Activated CD4-positive, alpha-beta memory T cell treated with anti-CD3 and anti-CD28 coated beads for 36 hours (primary cell): Measurements from ENCODE around the gene KATNB1. TPM values are rescaled to one million over a fixed set of nuclear protein-coding genes. Genes with fewer than 3 reads are reported as not detected.
"Not testable (repeated sequence)": the region's sequence is repeated elsewhere in the genome, so short reads cannot be mapped to it uniquely, and the experiment has no call there.

ENCODE experiments used
- CTCF ChIA-PET: fragments of 350-600 bp; sonication (Branson Sonifier 250); formaldehyde crosslinking; loops from one replicate; lab custom pipeline; 2021; ENCODE audit warnings: antibody characterized with exemption, inconsistent platforms; lab: Charles Lee
- POLR2A ChIA-PET: fragments of 350-600 bp; sonication (Branson Sonifier 250); formaldehyde crosslinking; loops from one replicate; lab custom pipeline; 2021; ENCODE audit warnings: antibody characterized with exemption; lab: Charles Lee
- DNase-seq: peaks from one replicate; pipeline ENCODE4 v3.0.0-alpha.2; 2020
- H3K27ac Mint-ChIP-seq: one replicate; pipeline ENCODE4 v1.8.0; 2021; ENCODE audit warnings: mixed read lengths
- H3K27me3 Mint-ChIP-seq: one replicate; pipeline ENCODE4 v1.8.0; 2021; ENCODE audit warnings: mixed read lengths
- H3K36me3 Mint-ChIP-seq: one replicate; pipeline ENCODE4 v1.8.0; 2021; ENCODE audit warnings: mixed read lengths
- H3K4me1 Mint-ChIP-seq: one replicate; pipeline ENCODE4 v1.8.0; 2021; ENCODE audit warnings: low read depth, mixed read lengths
- H3K4me3 Mint-ChIP-seq: one replicate; pipeline ENCODE4 v1.8.0; 2021; ENCODE audit warnings: mild to moderate bottlenecking, mixed read lengths
- H3K9me3 Mint-ChIP-seq: one replicate; pipeline ENCODE4 v1.8.0; 2021; ENCODE audit warnings: mixed read lengths
- intact Hi-C: fragments of 100-400 bp; cut with micrococcal nuclease; formaldehyde crosslinking; loops from one replicate; pipeline ENCODE4 v1.15.1; 2023
- total RNA-seq, 2 experiments: library from RNA; stranded (reverse); gene quantifications; one replicate each; pipeline ENCODE4 v1.2.3, GENCODE V29; 2021

The KATNB1 gene
- total RNA-seq, 2 experiments from 2014 or later = 30.6 to 31.6 TPM

- Mint-ChIP-seq H3K9me3 (no peaks in the 10 kb centered on the region), H3K27ac (no peak overlapping the region), H3K36me3 (no peaks in the 10 kb centered on the region), H3K27me3 (no peaks in the 10 kb centered on the region), H3K4me1 (no peaks in the 10 kb centered on the region), H3K4me3 (no peak overlapping the region)
- ChIA-PET CTCF (no interaction called here), POLR2A (no interaction called here)
- intact Hi-C loops = no loop called here
- no peak for DNase-seq
Measured at GRCh38 chr16:57785924-57786323, 50.4 kb downstream of the KATNB1 start.

- Mint-ChIP-seq H3K36me3 (no peaks in the 10 kb centered on the region), H3K9me3 (no peaks in the 10 kb centered on the region), H3K27ac (no peak overlapping the region), H3K27me3 (no peaks in the 10 kb centered on the region), H3K4me1 (no peaks in the 10 kb centered on the region), H3K4me3 (no peak overlapping the region)
- ChIA-PET POLR2A (no interaction called here), CTCF (no interaction called here)
- intact Hi-C loops = no loop called here
- no peak for DNase-seq
Measured at GRCh38 chr16:57786632-57787518, 51.3 kb downstream of the KATNB1 start.

- Mint-ChIP-seq H3K36me3 (no peaks in the 10 kb centered on the region), H3K4me1 (no peaks in the 10 kb centered on the region), H3K9me3 (no peaks in the 10 kb centered on the region), H3K4me3 (no peak overlapping the region), H3K27me3 (no peaks in the 10 kb centered on the region), H3K27ac (no peak overlapping the region)
- POLR2A ChIA-PET = no interaction called here
- intact Hi-C loops = no loop called here
- CTCF ChIA-PET = no interaction called here
- DNase-seq = no peak
Measured at GRCh38 chr16:57787519-57787905, 51.9 kb downstream of the KATNB1 start.

- Mint-ChIP-seq H3K9me3 (no peaks in the 10 kb centered on the region), H3K27ac (no peak overlapping the region), H3K27me3 (no peaks in the 10 kb centered on the region), H3K4me3 (no peak overlapping the region), H3K4me1 (no peaks in the 10 kb centered on the region), H3K36me3 (no peaks in the 10 kb centered on the region)
- intact Hi-C loops = no loop called here
- ChIA-PET POLR2A (no interaction called here), CTCF (no interaction called here)
- no peak for DNase-seq
Measured at GRCh38 chr16:57788252-57788841, 52.8 kb downstream of the KATNB1 start.

- CTCF ChIA-PET = no interaction called here
- H3K9me3 Mint-ChIP-seq = no peaks in the 10 kb centered on the region
- POLR2A ChIA-PET = no interaction called here
- H3K4me3 Mint-ChIP-seq = no peak overlapping the region
- H3K27me3 Mint-ChIP-seq = no peaks in the 10 kb centered on the region
- H3K27ac Mint-ChIP-seq = no peak overlapping the region
- intact Hi-C loops = no loop called here
- H3K36me3 Mint-ChIP-seq = no peaks in the 10 kb centered on the region
- no peaks in the 10 kb centered on the region for H3K4me1 Mint-ChIP-seq
- no peak for DNase-seq
Measured at GRCh38 chr16:57788951-57789350, 53.4 kb downstream of the KATNB1 start.

- H3K4me3 Mint-ChIP-seq = no peak overlapping the region
- POLR2A ChIA-PET = no interaction called here
- CTCF ChIA-PET = interaction anchor here (1.4 kb wide), 1 partner anchor 34 kb away, joined by 5 read pairs; no protein-coding TSS in a partner anchor
- intact Hi-C loops = loop anchor here (10.0 kb wide), 1 partner anchor 213 kb away; the partner anchor contains the start of genes USB1 and ZNF319
- no peak for DNase-seq
- no peaks in the 10 kb centered on the region for H3K4me1 Mint-ChIP-seq
- no peaks in the 10 kb centered on the region for H3K9me3 Mint-ChIP-seq
- H3K27ac Mint-ChIP-seq = no peak overlapping the region
- no peaks in the 10 kb centered on the region for H3K36me3 Mint-ChIP-seq
- no peaks in the 10 kb centered on the region for H3K27me3 Mint-ChIP-seq
Measured at GRCh38 chr16:57791195-57791892, 55.8 kb downstream of the KATNB1 start.

- ChIA-PET CTCF (no interaction called here), POLR2A (no interaction called here)
- Mint-ChIP-seq H3K27ac (no peak overlapping the region), H3K4me3 (no peak overlapping the region), H3K9me3 (no peaks in the 10 kb centered on the region), H3K27me3 (peaks cover 2% of the 10 kb centered on the region), H3K4me1 (no peaks in the 10 kb centered on the region), H3K36me3 (no peaks in the 10 kb centered on the region)
- intact Hi-C loops = loop anchor here (10.0 kb wide), 1 partner anchor 213 kb away; the partner anchor contains the start of genes USB1 and ZNF319
- no peak for DNase-seq
Measured at GRCh38 chr16:57791893-57792461, 56.4 kb downstream of the KATNB1 start.

- DNase-seq = no peak
- H3K27me3 Mint-ChIP-seq = peaks cover 2% of the 10 kb centered on the region
- no peaks in the 10 kb centered on the region for H3K36me3 Mint-ChIP-seq
- no peak overlapping the region for H3K4me3 Mint-ChIP-seq
- intact Hi-C loops = loop anchor here (10.0 kb wide), 1 partner anchor 210 kb away; the partner anchor contains the start of genes USB1 and ZNF319
- ChIA-PET CTCF (interaction anchor here (0.6 to 1.7 kb wide), 6 partner anchors 12 to 275 kb away, joined by 3 to 7 read pairs (median 3); no protein-coding TSS in a partner anchor), POLR2A (interaction anchor here (0.8 kb wide), 1 partner anchor 12 kb away, joined by 3 read pairs; no protein-coding TSS in a partner anchor)
- no peak overlapping the region for H3K27ac Mint-ChIP-seq
- H3K9me3 Mint-ChIP-seq = no peaks in the 10 kb centered on the region
- H3K4me1 Mint-ChIP-seq = peaks cover 9% of the 10 kb centered on the region
Measured at GRCh38 chr16:57794849-57795430, 59.4 kb downstream of the KATNB1 start.

GRCh38 chr16:57795431-57795878 lies 59.9 kb downstream of the KATNB1 start:
- POLR2A ChIA-PET = no interaction called here
- Mint-ChIP-seq H3K27me3 (peaks cover 5% of the 10 kb centered on the region), H3K27ac (peak overlapping the region; percentile 33), H3K36me3 (no peaks in the 10 kb centered on the region), H3K9me3 (no peaks in the 10 kb centered on the region), H3K4me1 (peaks cover 12% of the 10 kb centered on the region), H3K4me3 (no peak overlapping the region)
- intact Hi-C loops = loop anchor here (10.0 kb wide), 1 partner anchor 209 kb away; the partner anchor contains the start of genes USB1 and ZNF319
- peak; percentile 52 for DNase-seq
- CTCF ChIA-PET = interaction anchor here (0.6 to 1.7 kb wide), 4 partner anchors 14 to 276 kb away, joined by 3 read pairs; no protein-coding TSS in a partner anchor

GRCh38 chr16:57796014-57796413 lies 60.4 kb downstream of the KATNB1 start:
- H3K4me1 Mint-ChIP-seq = peaks cover 14% of the 10 kb centered on the region
- CTCF ChIA-PET = interaction anchor here (1.1 kb wide), 1 partner anchor 38 kb away, joined by 3 read pairs; no protein-coding TSS in a partner anchor
- POLR2A ChIA-PET, H3K27me3 Mint-ChIP-seq, H3K9me3 Mint-ChIP-seq, H3K4me3 Mint-ChIP-seq, H3K36me3 Mint-ChIP-seq, DNase-seq, H3K27ac Mint-ChIP-seq: not testable (repeated sequence)
- intact Hi-C loops = loop anchor here (10.0 kb wide), 1 partner anchor 209 kb away; the partner anchor contains the start of genes USB1 and ZNF319

GRCh38 chr16:57797216-57797525 lies 61.6 kb downstream of the KATNB1 start:
- Mint-ChIP-seq H3K27ac (no peak overlapping the region), H3K4me3 (no peak overlapping the region), H3K27me3 (peaks cover 9% of the 10 kb centered on the region), H3K36me3 (no peaks in the 10 kb centered on the region), H3K9me3 (no peaks in the 10 kb centered on the region), H3K4me1 (peaks cover 15% of the 10 kb centered on the region)
- no peak for DNase-seq
- intact Hi-C loops = loop anchor here (10.0 kb wide), 1 partner anchor 208 kb away; the partner anchor contains the start of genes USB1 and ZNF319
- ChIA-PET POLR2A (no interaction called here), CTCF (no interaction called here)
